Memory B cell (primary cell): ENCODE results near the gene SPEG.

ENCODE experiments used
- ATAC-seq: fragments of 150-1000 bp; cut with Tn5 transposase; 2 replicates; pipeline ENCODE4 v1.10.0; 2021; ENCODE audit warnings: low read depth, mild to moderate bottlenecking, moderate library complexity
- DNase-seq, 2 donors: peaks; one replicate each; pipeline ENCODE4 v3.0.0; 2022; ENCODE audit warnings: low spot score in 2 of 2
- H3K27ac Mint-ChIP-seq: one replicate; pipeline ENCODE4 v1.8.0; 2022; ENCODE audit warnings: mild to moderate bottlenecking, moderate library complexity, mixed read lengths
- H3K27me3 Mint-ChIP-seq: one replicate; pipeline ENCODE4 v1.8.0; 2022; ENCODE audit warnings: mixed read lengths
- H3K36me3 Mint-ChIP-seq: one replicate; pipeline ENCODE4 v1.8.0; 2022; ENCODE audit warnings: mild to moderate bottlenecking, mixed read lengths
- H3K4me1 Mint-ChIP-seq: one replicate; pipeline ENCODE4 v1.8.0; 2022; ENCODE audit warnings: mixed read lengths
- H3K4me3 Mint-ChIP-seq: one replicate; pipeline ENCODE4 v1.8.0; 2022; ENCODE audit warnings: mild to moderate bottlenecking, moderate library complexity, mixed read lengths
- H3K9me3 Mint-ChIP-seq: one replicate; pipeline ENCODE4 v1.8.0; 2022; ENCODE audit warnings: mixed read lengths

SPEG gene

DNA sequence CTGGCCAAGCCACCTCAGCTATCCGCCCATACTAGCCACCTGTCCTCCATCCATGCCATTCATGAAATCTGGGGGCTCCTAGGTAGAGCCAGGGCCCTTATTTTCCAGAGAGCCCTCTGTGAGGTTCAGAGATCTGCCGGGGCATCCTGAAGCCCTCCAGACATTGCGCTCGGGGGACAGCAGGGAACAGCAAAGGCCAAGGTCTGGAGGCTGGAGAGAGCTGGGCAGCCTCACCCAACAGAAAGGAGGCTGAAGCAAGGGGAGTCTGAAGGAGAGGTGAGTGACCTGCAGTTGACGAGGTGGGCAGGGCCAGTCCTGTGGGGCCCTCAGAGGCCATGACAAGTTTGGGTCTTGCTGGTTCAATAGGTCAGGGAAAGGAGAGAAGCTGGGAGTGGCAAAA, 25.0 kb upstream of the SPEG start:
- H3K36me3 Mint-ChIP-seq = no peaks in the 10 kb centered on the region
- H3K4me3 Mint-ChIP-seq = no peak overlapping the region
- no peaks in the 10 kb centered on the region for H3K4me1 Mint-ChIP-seq
- no peaks in the 10 kb centered on the region for H3K9me3 Mint-ChIP-seq
- ATAC-seq (no peak), DNase-seq (no peak)
- no peak overlapping the region for H3K27ac Mint-ChIP-seq
- H3K27me3 Mint-ChIP-seq = peaks cover 13% of the 10 kb centered on the region

DNA sequence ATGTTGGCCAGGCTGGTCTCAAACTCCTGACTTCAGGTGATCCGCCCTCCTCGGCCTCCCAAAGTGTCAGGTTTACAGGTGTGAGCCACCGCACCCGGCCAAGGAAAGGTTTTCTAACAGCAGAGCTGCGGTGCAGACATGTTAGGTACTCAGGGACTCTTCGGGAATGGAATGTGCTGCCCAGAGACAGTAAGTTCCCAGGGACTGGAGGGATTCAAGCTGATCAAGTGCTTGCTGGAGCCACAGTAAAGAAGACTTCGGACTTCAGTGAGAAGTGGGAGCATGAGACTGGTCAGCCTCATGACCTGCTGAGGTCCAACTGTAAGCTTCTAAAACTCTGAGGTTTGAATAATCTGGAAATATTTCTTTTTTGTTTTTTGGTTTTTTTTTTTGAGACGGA, 24.3 kb upstream of the SPEG start:
- Mint-ChIP-seq H3K4me1 (no peaks in the 10 kb centered on the region), H3K27ac (no peak overlapping the region), H3K27me3 (peaks cover 15% of the 10 kb centered on the region), H3K4me3 (no peak overlapping the region), H3K36me3 (no peaks in the 10 kb centered on the region), H3K9me3 (no peaks in the 10 kb centered on the region)
- DNase-seq (no peak), ATAC-seq (no peak)

DNA sequence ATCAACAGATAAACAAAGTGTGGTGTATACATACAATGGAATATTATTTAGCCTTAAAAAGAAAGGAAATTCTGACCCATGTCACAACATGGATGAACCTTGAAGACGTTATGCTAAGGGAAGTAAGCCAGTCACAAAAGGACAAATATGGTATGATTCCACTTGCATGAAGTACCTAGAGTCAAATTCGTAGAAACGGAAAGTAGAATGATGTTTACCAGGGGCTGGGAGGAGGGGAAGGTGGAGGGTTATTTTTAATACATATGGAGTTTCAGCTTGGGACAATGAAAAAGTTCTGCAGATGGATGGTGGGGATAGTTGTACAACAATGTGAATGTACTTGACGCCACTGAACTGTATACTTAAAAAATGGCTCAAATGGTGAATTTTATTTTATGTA, 19.8 kb upstream of the SPEG start:
- H3K27ac Mint-ChIP-seq = no peak overlapping the region
- H3K9me3 Mint-ChIP-seq = no peaks in the 10 kb centered on the region
- H3K4me1 Mint-ChIP-seq = no peaks in the 10 kb centered on the region
- no peak for ATAC-seq
- H3K4me3 Mint-ChIP-seq = no peak overlapping the region
- peaks cover 11% of the 10 kb centered on the region for H3K27me3 Mint-ChIP-seq
- H3K36me3 Mint-ChIP-seq = no peaks in the 10 kb centered on the region
- DNase-seq = no peak

DNA sequence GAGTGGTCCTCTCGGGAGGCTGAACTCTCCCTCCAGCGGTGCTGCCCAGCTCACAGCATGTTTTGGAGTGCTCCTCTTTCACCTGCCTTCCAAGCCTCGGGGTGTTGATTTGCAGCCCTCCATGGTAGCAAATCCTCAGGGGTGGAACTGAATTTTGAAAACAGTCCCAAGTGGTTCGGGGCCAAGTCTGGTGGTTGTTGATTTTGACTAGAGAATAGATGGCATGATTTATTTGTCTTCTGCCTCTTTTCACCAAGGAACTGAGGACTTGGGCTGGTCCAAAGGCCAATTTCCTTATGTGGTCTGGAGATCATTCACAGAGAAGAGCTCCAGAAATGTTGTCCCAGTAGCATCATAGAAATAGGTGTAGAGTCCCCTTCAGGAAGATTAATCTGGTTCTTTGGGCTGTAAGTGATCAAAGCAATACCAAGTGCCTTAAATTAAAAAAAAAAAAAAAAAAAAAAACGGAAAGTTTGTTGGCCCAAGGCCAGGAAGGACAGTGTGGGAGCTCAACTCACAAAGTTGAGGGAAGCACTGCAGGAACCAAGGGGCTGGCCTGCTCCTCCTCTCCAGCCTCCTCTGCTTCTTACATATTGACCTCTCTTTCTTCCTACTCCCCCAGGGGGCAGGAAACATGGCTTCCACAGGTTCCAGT, 18.9 kb upstream of the SPEG start:
- Mint-ChIP-seq H3K36me3 (no peaks in the 10 kb centered on the region), H3K27ac (no peak overlapping the region), H3K9me3 (no peaks in the 10 kb centered on the region), H3K4me3 (no peak overlapping the region), H3K4me1 (no peaks in the 10 kb centered on the region), H3K27me3 (peaks cover 13% of the 10 kb centered on the region)
- ATAC-seq = no peak
- no peak for DNase-seq

DNA sequence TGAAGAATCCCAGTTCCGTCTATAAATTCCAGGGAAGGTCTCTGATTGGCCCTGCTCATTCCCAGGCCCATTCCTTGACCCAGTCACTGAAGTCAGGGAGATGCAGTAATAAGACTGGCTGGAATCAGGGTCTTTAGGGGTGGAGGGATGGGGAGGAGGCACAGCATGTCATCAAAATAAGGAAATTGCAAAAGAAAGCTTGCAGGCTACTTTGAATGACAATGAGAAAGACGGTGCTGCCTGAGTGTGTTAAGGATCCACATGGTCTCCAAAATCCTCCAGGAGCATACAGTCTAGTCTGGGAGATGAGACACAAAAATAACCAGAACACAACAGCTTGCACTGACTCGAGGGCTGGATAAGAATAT, 18.4 kb upstream of the SPEG start:
- Mint-ChIP-seq H3K27me3 (peaks cover 15% of the 10 kb centered on the region), H3K4me3 (no peak overlapping the region), H3K9me3 (no peaks in the 10 kb centered on the region), H3K4me1 (no peaks in the 10 kb centered on the region), H3K27ac (no peak overlapping the region), H3K36me3 (no peaks in the 10 kb centered on the region)
- DNase-seq (no peak), ATAC-seq (no peak)

DNA sequence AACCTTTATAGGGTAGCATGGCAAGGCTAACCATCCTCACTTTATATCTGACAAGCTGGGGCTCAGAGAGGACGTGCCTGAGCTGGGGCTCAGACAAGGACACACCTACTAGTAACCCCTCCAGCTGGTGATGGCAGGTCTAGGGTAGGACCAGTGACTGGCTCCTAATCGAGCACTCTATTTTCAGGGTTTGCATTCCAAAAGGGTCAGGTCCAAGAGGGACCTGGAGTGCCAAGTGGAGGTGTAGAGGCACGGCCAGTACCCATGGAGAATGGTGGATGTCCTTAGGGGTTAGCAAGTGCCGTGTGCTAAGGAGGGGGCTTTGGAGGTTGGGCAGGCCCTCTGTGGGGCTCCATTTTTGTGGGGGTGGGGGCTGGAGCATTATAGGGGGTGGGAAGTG, 17.7 kb upstream of the SPEG start:
- no peaks in the 10 kb centered on the region for H3K36me3 Mint-ChIP-seq
- H3K27ac Mint-ChIP-seq = no peak overlapping the region
- no peaks in the 10 kb centered on the region for H3K4me1 Mint-ChIP-seq
- no peaks in the 10 kb centered on the region for H3K9me3 Mint-ChIP-seq
- ATAC-seq = no peak
- peaks cover 15% of the 10 kb centered on the region for H3K27me3 Mint-ChIP-seq
- DNase-seq = no peak
- H3K4me3 Mint-ChIP-seq = no peak overlapping the region

DNA sequence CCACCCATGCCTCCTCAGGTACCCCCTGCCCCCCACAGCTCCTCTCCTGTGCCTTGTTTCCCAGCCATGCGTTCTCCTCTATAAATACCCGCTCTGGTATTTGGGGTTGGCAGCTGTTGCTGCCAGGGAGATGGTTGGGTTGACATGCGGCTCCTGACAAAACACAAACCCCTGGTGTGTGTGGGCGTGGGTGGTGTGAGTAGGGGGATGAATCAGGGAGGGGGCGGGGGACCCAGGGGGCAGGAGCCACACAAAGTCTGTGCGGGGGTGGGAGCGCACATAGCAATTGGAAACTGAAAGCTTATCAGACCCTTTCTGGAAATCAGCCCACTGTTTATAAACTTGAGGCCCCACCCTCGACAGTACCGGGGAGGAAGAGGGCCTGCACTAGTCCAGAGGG, 17.3 kb upstream of the SPEG start:
- Mint-ChIP-seq H3K4me1 (no peaks in the 10 kb centered on the region), H3K27ac (no peak overlapping the region), H3K36me3 (no peaks in the 10 kb centered on the region), H3K4me3 (no peak overlapping the region), H3K9me3 (no peaks in the 10 kb centered on the region), H3K27me3 (peaks cover 17% of the 10 kb centered on the region)
- ATAC-seq (no peak), DNase-seq (no peak)

DNA sequence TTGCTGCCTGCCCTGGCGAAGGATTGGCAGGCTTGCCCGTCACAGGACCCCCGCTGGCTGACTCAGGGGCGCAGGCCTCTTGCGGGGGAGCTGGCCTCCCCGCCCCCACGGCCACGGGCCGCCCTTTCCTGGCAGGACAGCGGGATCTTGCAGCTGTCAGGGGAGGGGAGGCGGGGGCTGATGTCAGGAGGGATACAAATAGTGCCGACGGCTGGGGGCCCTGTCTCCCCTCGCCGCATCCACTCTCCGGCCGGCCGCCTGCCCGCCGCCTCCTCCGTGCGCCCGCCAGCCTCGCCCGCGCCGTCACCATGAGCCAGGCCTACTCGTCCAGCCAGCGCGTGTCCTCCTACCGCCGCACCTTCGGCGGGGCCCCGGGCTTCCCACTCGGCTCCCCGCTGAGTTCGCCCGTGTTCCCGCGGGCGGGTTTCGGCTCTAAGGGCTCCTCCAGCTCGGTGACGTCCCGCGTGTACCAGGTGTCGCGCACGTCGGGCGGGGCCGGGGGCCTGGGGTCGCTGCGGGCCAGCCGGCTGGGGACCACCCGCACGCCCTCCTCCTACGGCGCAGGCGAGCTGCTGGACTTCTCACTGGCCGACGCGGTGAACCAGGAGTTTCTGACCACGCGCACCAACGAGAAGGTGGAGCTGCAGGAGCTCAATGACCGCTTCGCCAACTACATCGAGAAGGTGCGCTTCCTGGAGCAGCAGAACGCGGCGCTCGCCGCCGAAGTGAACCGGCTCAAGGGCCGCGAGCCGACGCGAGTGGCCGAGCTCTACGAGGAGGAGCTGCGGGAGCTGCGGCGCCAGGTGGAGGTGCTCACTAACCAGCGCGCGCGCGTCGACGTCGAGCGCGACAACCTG, 16.3 kb upstream of the SPEG start, which contains the start of gene DES:
TSS of gene DES (plus strand) at position 223 of the 857 bp plus-strand sequence. CDS start at position 309, 86 bp downstream.
- H3K27ac Mint-ChIP-seq = no peak within 1 kb of the TSS
- no peaks in the 10 kb centered on the region for H3K4me1 Mint-ChIP-seq
- no peaks in the 10 kb centered on the region for H3K36me3 Mint-ChIP-seq
- H3K4me3 Mint-ChIP-seq = no peak within 1 kb of the TSS
- no peaks in the 10 kb centered on the region for H3K9me3 Mint-ChIP-seq
- ATAC-seq (no peak), DNase-seq (no peak)
- peaks cover 19% of the 10 kb centered on the region for H3K27me3 Mint-ChIP-seq

DNA sequence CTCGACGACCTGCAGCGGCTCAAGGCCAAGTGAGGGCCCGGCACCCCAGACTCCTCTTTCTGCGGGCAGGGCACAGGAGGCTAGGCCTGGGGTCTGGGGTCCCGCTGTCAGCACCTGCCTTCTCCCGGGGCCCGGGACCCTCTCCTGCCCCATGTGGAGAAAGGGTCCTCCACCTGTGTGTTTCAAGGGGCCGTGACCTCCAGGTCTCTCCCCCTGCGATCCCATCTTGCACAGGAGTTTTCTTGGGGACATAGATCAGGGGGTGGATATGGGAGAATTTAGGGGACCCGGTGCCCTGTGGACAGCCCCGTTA, 15.7 kb upstream of the SPEG start:
- peaks cover 20% of the 10 kb centered on the region for H3K27me3 Mint-ChIP-seq
- ATAC-seq (no peak), DNase-seq (no peak)
- H3K4me3 Mint-ChIP-seq = no peak overlapping the region
- no peaks in the 10 kb centered on the region for H3K36me3 Mint-ChIP-seq
- H3K4me1 Mint-ChIP-seq = no peaks in the 10 kb centered on the region
- no peaks in the 10 kb centered on the region for H3K9me3 Mint-ChIP-seq
- no peak overlapping the region for H3K27ac Mint-ChIP-seq

DNA sequence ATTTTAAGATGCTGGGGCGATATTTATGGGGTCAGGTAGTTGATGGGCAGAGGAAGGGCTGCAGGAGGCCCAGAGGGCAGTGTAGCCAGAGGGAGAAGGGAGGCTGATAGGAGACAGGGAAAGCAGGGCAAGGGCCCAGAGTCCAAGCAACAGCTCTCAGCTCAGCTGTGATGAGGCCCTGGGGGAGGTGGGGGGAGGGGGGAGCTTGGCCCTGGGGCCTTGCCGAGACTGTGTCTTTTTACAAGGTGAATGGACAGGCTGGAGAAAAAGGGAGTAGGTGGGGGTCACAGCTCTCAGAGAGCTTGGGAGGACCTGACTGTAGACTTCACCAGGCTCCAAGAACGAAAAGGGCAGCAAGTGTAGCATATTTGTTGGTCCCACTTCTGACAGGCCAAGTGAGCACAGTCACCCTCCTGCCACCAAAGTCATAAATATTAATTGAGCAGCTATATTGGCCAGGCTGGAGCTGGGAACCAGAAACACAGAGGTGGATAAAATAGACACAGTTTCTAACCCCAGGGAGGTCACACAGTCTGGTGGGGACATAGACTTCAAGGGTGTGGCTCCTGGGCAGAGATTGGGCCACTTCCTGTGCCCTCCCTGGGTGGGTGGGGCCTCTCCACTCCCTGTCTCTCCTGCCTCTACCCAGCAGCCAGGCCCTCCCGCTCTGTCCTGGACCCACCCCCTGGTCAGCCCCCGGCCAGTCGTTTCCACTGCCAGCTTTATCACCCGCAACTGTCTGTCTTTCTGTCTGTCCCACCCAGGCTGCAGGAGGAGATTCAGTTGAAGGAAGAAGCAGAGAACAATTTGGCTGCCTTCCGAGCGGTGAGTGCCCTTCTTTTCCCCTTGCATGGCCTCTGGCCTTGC, 15.1 kb upstream of the SPEG start:
- DNase-seq = no peak
- ATAC-seq = no peak
- no peaks in the 10 kb centered on the region for H3K9me3 Mint-ChIP-seq
- H3K4me3 Mint-ChIP-seq = no peak overlapping the region
- H3K36me3 Mint-ChIP-seq = no peaks in the 10 kb centered on the region
- no peak overlapping the region for H3K27ac Mint-ChIP-seq
- no peaks in the 10 kb centered on the region for H3K4me1 Mint-ChIP-seq
- peaks cover 24% of the 10 kb centered on the region for H3K27me3 Mint-ChIP-seq

DNA sequence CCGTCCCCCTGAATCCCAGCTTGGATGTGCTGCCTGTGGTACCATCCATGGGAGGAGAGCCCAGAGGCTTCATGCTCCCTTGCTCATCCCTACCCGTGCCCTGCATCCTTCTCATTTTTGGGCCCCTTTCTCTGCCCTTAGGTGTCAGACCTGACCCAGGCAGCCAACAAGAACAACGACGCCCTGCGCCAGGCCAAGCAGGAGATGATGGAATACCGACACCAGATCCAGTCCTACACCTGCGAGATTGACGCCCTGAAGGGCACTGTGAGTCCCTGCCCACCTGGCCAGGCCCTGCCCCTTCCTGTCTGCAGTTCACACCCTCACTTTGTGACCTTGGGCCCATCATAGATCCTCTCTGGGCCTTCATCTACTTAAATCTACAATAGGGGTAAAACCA, 14.0 kb upstream of the SPEG start:
- no peaks in the 10 kb centered on the region for H3K4me1 Mint-ChIP-seq
- peaks cover 23% of the 10 kb centered on the region for H3K27me3 Mint-ChIP-seq
- DNase-seq (no peak), ATAC-seq (no peak)
- no peak overlapping the region for H3K27ac Mint-ChIP-seq
- no peaks in the 10 kb centered on the region for H3K36me3 Mint-ChIP-seq
- H3K9me3 Mint-ChIP-seq = no peaks in the 10 kb centered on the region
- no peak overlapping the region for H3K4me3 Mint-ChIP-seq

DNA sequence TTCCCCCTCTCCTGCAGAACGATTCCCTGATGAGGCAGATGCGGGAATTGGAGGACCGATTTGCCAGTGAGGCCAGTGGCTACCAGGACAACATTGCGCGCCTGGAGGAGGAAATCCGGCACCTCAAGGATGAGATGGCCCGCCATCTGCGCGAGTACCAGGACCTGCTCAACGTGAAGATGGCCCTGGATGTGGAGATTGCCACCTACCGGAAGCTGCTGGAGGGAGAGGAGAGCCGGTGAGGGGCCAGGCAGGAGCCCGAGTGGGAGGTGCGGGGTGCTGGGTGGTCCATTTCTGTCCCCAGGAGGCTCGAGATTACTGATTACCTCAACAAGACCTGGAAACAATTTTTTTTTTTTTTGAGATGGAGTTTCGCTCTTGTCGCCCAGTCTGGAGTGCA, 13.3 kb upstream of the SPEG start:
- no peak for DNase-seq
- Mint-ChIP-seq H3K4me1 (no peaks in the 10 kb centered on the region), H3K27ac (no peak overlapping the region), H3K36me3 (no peaks in the 10 kb centered on the region), H3K9me3 (no peaks in the 10 kb centered on the region), H3K4me3 (no peak overlapping the region), H3K27me3 (peaks cover 27% of the 10 kb centered on the region)
- ATAC-seq = no peak

DNA sequence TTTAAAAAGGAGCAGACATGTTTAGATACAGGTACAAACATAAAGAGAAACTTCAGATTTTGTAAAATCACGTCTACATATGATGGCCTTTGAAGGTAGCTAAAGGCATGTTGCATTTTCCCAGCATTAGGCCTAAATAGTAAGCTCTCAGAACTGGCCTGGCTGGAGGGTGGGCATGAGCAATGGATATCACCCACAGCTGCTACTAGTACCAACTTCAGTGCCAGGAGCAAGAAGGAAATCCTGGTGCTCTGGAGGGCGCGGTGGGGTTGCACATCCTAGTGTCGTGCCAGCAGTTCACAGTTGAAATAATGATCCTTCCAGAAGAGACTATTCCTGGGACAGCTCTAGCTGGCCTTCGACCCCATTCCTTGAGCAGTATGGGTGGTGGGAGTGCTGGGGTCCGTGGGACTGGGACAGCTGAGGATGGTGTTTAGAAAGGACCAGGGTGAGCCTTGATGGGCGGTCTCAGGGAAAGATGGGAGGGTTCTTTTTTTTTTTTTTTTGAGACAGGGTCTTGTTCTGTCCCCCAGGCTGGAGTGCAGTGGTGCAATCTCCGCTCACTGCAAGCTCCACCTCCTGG, 11.6 kb upstream of the SPEG start:
- no peak overlapping the region for H3K27ac Mint-ChIP-seq

More for the DNA sequence above, 11.6 kb upstream of the SPEG start:
- Mint-ChIP-seq H3K4me1 (no peaks in the 10 kb centered on the region), H3K27me3 (peaks cover 26% of the 10 kb centered on the region), H3K9me3 (no peaks in the 10 kb centered on the region), H3K36me3 (no peaks in the 10 kb centered on the region), H3K4me3 (no peak overlapping the region)
- ATAC-seq (no peak), DNase-seq (no peak)
